Hematopoietic multipotent progenitor cell treated with erythropoietin and hydrocortisone succinate and interleukin-3 and kit ligand, for 15 days (in vitro differentiated cells): ENCODE data around the gene ASIP.
"Not testable (repeated sequence)": the region's sequence is repeated elsewhere in the genome, so short reads cannot be mapped to it uniquely, and the experiment has no call there.

Experiments
- DNase-seq: peaks from one replicate; pipeline ENCODE4 v3.0.0-alpha.2; 2015; ENCODE audit warnings: low spot score

ASIP gene, protein sequence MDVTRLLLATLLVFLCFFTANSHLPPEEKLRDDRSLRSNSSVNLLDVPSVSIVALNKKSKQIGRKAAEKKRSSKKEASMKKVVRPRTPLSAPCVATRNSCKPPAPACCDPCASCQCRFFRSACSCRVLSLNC

GRCh38 chr20:34240693-34241615, at the start of gene ASIP:
Gene ASIP (plus strand): TSS chr20:34241423. CDS start chr20:34260375, 18,952 bp downstream.
- DNase-seq, result no peak

DNA sequence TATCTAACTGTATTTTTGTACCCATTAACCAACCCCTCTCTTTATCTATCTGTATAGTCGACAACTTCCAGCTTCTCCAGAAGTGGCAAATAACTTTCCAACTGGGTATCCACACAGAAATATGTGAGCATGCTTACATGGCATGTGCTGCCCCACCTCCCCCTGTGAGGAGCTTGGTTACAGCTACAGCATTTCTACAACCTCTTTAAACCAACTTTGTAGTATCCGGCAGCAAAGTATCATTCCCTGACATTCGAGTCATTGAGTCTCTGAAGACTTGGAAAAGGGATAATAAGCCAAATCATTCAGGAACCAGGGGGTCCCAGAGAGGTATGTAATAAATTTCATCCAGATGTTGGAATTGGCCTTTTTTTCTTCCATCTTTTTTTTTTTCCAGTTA, 48.2 kb upstream of the ASIP start:
- DNase-seq, result no peak

- no peak for DNase-seq
These were observed 42.0 kb upstream of the ASIP start for GRCh38 chr20:34199183-34199582.

DNA sequence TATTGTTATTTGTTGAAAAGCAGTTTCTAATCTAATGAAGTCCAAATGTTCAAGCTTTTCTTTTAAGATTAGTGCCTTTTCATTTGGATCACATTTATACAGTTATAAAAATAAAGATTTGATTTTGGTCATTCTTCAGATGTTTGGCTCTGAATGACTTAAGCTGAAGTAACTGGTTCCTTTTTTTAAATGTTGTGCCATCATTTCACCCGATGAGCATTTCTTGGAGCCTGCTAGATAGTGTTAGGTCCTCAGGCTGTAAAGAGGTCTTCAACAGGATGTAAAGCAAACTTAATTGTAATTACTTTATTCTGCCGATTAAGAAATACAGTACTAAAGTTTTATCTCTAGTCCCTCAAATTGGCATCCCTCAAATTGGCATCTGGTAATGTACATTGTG, 41.2 kb upstream of the ASIP start:
- no peak for DNase-seq

DNA sequence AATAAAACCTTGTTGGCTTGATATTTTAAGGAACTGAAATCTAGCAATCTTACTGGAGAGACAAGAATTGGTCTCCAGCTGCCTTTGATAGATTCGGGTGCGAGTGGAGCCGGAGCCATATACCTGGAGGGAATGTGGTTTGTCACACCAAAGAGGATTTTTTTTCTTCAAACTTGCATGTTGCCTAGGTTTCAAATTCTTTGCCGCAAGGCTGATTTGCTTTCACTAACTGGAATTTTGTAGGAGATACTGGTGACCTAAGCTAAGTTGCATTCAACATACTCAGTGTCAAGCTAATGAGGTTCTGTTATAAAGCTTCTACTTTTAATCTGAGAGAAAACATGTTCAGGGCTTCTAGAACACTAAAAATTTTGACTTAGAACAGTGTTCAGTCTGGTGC, 39.7 kb upstream of the ASIP start:
- no peak for DNase-seq

DNA sequence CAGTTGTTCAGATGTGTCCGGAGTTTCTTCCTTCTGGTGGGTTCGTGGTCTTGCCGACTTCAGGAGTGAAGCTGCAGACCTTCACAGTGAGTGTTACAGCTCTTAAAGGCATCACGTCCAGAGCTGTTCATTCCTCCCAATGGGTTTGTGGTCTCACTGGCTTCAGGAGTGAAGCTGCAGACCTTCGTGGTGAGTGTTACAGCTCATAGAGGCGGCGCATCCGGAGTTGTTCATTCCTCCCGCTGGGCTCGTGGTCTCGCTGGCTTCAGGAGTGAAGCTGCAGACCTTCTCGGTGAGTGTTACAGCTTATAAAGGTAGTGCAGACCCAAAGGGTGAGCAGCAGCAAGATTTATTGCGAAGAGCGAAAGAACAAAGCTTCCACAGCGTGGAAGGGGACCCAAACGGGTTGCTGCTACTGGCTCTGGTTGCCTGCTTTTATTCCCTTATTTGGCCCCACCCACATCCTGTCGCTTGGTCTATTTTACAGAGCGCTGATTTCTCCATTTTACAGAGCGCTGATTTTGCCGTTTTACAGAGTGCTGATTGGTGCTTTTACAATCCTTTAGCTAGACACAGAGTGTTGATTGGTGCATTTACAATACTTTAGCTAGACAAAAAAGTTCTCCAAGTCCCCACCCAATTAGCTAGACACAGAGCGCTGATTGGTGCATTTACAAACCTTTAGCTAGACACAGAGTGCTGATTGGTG, 35.9 kb upstream of the ASIP start:
- DNase-seq, result not testable (repeated sequence)

DNA sequence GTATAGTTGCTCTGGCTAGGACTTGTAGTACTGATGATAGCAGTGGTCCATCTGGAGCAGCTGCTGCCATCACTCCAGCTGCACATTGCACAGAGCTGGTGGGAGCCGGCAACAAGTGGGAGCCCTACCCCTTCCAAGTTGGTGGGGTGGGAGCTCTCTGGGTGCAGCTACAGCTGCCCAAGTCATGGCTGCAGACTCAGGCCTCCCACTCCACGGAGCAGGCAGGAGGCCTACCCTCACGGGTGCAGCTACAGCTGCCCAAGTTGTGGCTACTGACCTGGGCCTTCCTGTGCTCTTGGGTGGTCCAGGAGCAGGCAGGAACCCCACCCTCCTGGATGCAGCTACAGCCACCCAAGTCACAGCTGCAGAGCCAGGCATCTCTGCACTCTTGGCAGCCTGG, 32.1 kb upstream of the ASIP start:
- no peak for DNase-seq

DNA sequence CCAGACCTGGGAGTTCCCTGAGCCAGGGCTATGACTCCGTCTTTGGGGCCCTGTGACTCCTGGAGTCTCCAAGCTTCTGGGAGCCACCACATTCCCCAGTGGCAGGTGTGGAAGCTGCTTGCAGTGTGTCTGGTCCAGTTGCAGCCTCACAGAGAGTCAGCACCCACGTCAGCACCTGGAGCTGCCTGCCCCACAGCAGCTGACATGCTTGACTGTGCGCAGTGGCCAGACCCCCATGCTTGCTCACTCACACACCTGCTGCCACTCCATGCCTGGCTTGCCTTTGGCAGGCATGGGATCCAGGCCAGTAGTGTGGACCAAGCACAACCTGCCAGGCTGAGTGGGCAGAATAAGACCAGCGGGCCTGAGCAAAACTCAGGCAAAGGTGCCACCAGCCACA, 31.0 kb upstream of the ASIP start:
- DNase-seq, result no peak

- DNase-seq, result no peak
These were observed 29.6 kb upstream of the ASIP start for GRCh38 chr20:34211591-34211990.

- DNase-seq, result no peak
These were observed 28.0 kb upstream of the ASIP start for GRCh38 chr20:34213213-34213612.

GRCh38 chr20:34215711-34216381, 25.4 kb upstream of the ASIP start:
- DNase-seq, result peak; percentile 45

- DNase-seq, result no peak
These were observed 24.9 kb upstream of the ASIP start for GRCh38 chr20:34216382-34216742.

- DNase-seq, result no peak
These were observed 20.7 kb upstream of the ASIP start for GRCh38 chr20:34220561-34220960.

DNA sequence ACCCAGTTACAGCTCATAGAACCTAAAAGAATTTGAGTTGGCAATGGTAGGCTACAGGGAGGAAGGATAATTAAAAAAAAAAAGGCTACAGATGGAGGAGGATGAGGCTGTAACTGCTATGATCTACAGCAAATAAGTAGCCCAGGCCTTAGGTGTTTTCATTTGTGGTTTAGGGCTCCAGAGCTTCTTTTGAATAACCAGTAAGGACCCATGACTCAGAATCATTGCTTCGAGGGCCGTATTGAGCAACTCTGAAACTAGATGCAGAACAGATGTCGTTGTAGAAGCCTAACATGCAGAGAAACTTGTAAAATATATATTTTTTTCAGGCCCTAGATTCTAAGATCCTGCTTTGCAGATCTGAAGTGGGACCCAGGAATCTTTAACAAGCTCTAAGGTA, 19.0 kb upstream of the ASIP start:
- no peak for DNase-seq

- DNase-seq, result not testable (repeated sequence)
These were observed 17.0 kb upstream of the ASIP start for GRCh38 chr20:34224251-34224650.

DNA sequence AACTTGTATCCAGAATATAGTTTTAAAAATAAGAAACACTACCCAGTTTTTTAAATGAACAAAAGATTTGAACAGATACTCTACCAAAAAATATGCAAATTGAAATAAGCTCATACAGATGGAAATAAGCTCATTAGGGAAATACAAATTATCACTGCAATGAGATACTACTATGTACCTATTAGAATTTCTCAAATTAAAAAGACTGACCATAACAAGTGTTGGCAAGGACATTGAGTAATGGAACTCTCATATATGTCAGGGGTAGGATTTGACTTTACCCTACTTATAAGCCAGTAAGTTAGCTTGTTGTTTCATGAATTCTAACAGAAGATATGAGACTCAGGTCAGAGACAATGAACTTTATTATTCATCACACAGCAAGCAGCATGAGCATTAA, 9.6 kb upstream of the ASIP start:
- DNase-seq, result no peak

GRCh38 chr20:34232494-34233087, 8.6 kb upstream of the ASIP start:
- DNase-seq, result no peak

DNA sequence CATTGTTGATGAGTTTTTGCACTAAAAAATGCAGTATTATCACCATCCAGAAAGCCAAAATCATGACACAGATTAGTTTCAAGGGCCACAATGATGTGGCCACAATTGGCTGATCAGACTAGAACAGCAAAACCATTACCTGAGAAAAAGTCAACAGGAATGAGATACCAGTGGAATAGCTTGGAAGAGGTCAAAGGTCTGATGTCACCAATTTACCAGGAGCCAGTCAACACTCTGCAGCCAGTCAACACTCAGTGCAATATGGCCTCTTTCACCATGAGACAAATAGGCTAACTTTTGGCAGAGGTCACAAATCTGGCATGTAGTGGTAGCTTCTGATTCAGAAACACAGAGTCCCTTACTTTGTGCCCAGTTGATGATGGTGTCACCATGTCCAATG, 7.5 kb upstream of the ASIP start:
- no peak for DNase-seq

- no peak for DNase-seq
These were observed 5.3 kb upstream of the ASIP start for GRCh38 chr20:34235875-34236274.

- no peak for DNase-seq
These were observed 3.3 kb upstream of the ASIP start for GRCh38 chr20:34237942-34238341.

DNA sequence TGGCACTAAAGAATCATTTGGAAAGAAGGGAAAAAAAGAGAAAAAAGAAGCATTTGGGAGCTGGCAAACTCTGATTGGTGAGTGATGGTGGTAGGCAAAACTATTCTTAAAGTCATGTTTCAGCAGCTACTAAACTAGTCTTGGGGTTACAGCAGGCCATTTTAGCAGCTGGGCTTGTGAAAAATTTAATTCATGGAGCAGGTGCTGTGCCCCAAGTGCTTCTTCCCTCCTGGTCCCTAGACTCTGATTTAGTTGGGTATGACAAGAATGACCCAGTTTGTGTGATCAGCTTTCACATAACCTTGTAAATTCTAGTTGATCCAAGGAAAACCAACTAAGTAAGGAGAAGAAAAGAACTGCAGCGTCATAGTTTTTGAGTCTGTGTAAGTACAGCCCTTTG, 1.1 kb upstream of the ASIP start:
- no peak for DNase-seq

DNA sequence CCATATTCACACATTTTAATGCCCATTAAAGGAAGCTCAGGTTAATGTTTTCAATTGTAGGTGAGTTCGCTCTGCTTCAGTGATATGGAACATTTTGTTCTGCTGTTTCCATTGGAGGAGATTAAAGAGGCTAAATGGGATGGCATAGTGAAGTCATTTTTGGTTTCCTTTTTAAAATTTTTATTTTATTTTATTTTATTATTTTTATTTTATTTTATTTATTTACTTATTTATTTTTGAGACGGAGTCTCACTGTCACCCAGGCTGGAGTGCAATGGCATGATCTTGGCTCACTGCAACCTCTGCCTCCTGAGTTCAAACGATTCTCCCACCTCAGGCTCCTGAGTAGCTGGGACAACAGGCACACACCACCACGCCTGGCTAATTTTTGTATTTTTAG, 792 bp downstream of the ASIP start:
- not testable (repeated sequence) for DNase-seq
